ENCODE measurements around the gene PLPP7.
"Not testable (repeated sequence)": the region's sequence is repeated elsewhere in the genome, so short reads cannot be mapped to it uniquely, and the experiment has no call there.

Gene PLPP7

DNA sequence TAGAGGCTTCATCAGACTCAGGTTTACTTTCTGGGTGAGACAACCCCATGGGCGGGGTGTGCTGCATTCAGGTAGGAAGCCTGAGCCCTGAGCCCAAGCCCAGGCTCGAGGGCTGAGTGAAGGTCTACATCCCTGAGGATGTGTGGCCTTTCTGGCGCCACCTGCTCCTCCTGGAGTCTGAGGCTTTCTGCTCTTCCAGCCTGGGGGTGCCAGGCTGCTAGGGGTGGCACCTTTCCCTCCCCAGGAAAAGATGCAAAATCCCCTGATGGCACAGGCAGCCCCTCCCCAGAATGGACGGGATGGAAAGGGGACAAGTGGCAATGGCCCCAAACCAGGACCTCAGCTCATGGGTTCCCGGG, 60.0 kb downstream of the PLPP7 start:
- TF ChIP-seq, protein P1, sequence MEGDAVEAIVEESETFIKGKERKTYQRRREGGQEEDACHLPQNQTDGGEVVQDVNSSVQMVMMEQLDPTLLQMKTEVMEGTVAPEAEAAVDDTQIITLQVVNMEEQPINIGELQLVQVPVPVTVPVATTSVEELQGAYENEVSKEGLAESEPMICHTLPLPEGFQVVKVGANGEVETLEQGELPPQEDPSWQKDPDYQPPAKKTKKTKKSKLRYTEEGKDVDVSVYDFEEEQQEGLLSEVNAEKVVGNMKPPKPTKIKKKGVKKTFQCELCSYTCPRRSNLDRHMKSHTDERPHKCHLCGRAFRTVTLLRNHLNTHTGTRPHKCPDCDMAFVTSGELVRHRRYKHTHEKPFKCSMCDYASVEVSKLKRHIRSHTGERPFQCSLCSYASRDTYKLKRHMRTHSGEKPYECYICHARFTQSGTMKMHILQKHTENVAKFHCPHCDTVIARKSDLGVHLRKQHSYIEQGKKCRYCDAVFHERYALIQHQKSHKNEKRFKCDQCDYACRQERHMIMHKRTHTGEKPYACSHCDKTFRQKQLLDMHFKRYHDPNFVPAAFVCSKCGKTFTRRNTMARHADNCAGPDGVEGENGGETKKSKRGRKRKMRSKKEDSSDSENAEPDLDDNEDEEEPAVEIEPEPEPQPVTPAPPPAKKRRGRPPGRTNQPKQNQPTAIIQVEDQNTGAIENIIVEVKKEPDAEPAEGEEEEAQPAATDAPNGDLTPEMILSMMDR (IDR thresholded peaks at IDR 0.05), result no peak
- H3K4me3 ChIP-seq, result no peak overlapping the region
- H3K27ac ChIP-seq, result no peak overlapping the region
- DNase-seq (ENCODE audit: low spot score), result no peak

DNA sequence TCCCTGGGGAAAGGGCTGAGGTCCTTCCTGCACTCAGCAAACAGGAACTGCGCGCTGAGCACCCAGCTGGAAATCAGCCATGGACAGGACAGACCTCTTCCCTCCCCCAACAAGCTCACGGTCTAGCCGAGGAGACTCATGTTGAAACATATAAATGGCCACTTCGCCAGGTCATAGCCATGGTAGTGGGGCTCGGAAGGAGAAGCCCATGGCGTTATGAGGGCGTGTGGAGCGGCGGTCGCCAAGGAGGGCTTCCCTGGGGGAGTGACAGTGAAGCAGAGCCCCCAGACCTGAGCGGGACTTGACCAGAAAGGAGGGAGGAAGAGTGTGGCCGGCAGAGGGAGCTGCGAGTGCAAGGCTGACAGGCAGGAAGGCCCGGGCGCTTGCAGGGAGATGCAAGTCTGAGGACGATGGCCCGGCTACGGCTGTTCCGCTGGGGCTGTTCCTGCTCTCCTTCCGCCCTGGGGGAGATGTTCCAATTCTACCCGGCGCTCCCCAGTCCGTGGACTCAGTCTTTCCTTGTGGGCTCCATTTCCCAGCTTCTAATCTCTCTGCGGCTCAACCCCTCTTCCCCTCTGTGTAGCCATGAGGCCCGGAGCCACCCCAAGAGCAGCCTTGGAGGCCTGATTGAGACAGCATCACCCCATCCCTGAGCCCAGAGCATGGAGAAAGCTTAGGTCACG, 60.5 kb downstream of the PLPP7 start:
- Histone ChIP-seq H3K27ac (peak overlapping the region in 1 of 2 donors; percentile 29), H3K4me3 (peak overlapping the region; percentile 62)
- DNase-seq (ENCODE audit: low spot score), result peak; percentile 91
- TF ChIP-seq, protein P1 (IDR thresholded peaks at IDR 0.05), result peak; percentile 89

DNA sequence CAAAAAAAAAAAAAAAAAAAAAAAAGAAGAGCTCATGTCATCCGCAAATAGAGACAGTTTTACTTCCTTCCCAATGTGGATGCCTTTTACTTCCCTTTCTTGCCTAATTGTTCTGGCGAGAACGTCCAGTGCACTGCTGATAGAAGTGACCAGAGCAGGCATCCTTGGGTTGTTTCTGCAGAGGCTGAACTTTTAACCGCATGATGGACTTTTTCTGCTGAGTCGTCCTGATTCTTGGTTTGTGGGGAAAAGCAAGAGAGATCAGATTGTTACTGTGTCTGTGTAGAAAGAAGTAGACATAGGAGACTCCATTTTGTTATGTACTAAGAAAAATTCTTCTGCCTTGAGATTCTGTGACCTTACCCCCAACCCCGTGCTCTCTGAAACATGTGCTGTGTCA, 67.0 kb downstream of the PLPP7 start:
- H3K27ac ChIP-seq; DNase-seq (ENCODE audit: low spot score): not testable (repeated sequence)

DNA sequence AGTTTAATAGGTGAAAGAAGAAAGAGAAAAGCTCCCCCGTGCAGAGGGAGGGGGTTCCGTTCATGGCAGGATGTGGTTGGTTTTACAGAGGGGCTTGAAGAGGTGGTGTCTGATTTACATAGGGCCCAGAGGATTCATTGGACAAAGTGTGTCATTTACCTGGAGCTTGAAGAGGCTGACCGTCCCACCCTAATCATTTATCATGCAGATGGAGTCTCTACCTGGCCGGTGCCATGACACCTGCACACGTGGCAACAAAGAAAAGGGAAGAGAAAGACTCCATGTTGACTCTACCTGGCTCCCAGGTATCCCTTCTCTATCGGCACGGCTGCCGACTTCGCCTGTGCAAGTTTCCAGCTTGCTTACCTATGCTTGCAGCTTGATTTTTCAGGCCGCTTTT, 69.0 kb downstream of the PLPP7 start:
- DNase-seq (ENCODE audit: low spot score), result no peak
- TF ChIP-seq, protein P1 (IDR thresholded peaks at IDR 0.05), result no peak
- Histone ChIP-seq H3K27ac (no peak overlapping the region), H3K4me3 (no peak overlapping the region)

More for the DNA sequence above, 67.0 kb downstream of the PLPP7 start:
- not testable (repeated sequence) for H3K4me3 ChIP-seq

Measured in coronary artery (tissue), 2 donors.